H9 (cell line): ENCODE data around the gene CARD11. TPM values are rescaled to one million over a fixed set of nuclear protein-coding genes. Genes with fewer than 3 reads are reported as not detected.
A peak's percentile ranks its signal among the peaks of the same experiment; 100 is the strongest.

Experiments
- DNase-seq: peaks from one replicate; pipeline ENCODE4 v3.0.0-alpha.2; 2017
- H2AFZ ChIP-seq: one replicate; pipeline ENCODE4 v1.6.1; 2013; ENCODE audit warnings: mild to moderate bottlenecking, low read length, control low read depth, moderate library complexity
- H2AK5ac ChIP-seq: 2 replicates; pipeline ENCODE4 v1.6.1; 2013; ENCODE audit warnings: low read length, control low read depth, mixed read lengths; ENCODE audit not compliant: insufficient read length
- H2BK120ac ChIP-seq: one replicate; pipeline ENCODE4 v1.6.1; 2013; ENCODE audit warnings: low read depth, mild to moderate bottlenecking, low read length, control low read depth, inconsistent platforms; ENCODE audit not compliant: poor library complexity, severe bottlenecking
- H2BK12ac ChIP-seq: 2 replicates; pipeline ENCODE4 v1.6.1; 2013; ENCODE audit warnings: low read length, control low read depth, mixed read lengths, low read depth; ENCODE audit not compliant: insufficient read length
- H2BK15ac ChIP-seq: 2 replicates; pipeline ENCODE4 v1.6.1; 2013; ENCODE audit warnings: low read depth, low read length, control low read depth
- H2BK20ac ChIP-seq: one replicate; pipeline ENCODE4 v1.6.1; 2013; ENCODE audit warnings: low read depth, mild to moderate bottlenecking, low read length, control low read depth, inconsistent platforms; ENCODE audit not compliant: poor library complexity, severe bottlenecking
- H2BK5ac ChIP-seq: 2 replicates; pipeline ENCODE4 v1.6.1; 2013; ENCODE audit warnings: low read length, control low read depth, mixed read lengths; ENCODE audit not compliant: insufficient read length
- H3K14ac ChIP-seq: 2 replicates; pipeline ENCODE4 v1.6.1; 2013; ENCODE audit warnings: low read length, control low read depth; ENCODE audit not compliant: insufficient read depth
- H3K18ac ChIP-seq: 2 replicates; pipeline ENCODE4 v1.6.1; 2013; ENCODE audit warnings: low read depth, mild to moderate bottlenecking, mixed read lengths, low read length, control low read depth; ENCODE audit not compliant: insufficient read length
- H3K23ac ChIP-seq: 2 replicates; pipeline ENCODE4 v1.6.1; 2013; ENCODE audit warnings: low read length, control low read depth, mixed read lengths, low read depth; ENCODE audit not compliant: insufficient read length
- H3K23me2 ChIP-seq: 2 replicates; pipeline ENCODE4 v1.6.1; 2013; ENCODE audit warnings: low read depth, mild to moderate bottlenecking, mixed read lengths, low read length, control low read depth; ENCODE audit not compliant: insufficient read length, poor library complexity, severe bottlenecking
- H3K27ac ChIP-seq: 2 replicates; pipeline ENCODE4 v1.5.1; 2013; ENCODE audit warnings: low read length, control low read depth, mixed read lengths, low read depth; ENCODE audit not compliant: insufficient read length
- H3K27me3 ChIP-seq: 2 replicates; pipeline ENCODE4 v1.6.1; 2013; ENCODE audit warnings: low read length, control low read depth, inconsistent platforms; ENCODE audit not compliant: insufficient read depth
- H3K4ac ChIP-seq: 2 replicates; pipeline ENCODE4 v1.6.1; 2013; ENCODE audit warnings: low read depth, mild to moderate bottlenecking, control low read depth, inconsistent platforms, low read length, moderate library complexity
- H3K4me1 ChIP-seq: 2 replicates; pipeline ENCODE4 v1.6.1; 2013; ENCODE audit warnings: low read length, control low read depth, inconsistent platforms; ENCODE audit not compliant: insufficient read depth
- H3K4me2 ChIP-seq: 2 replicates; pipeline ENCODE4 v1.6.1; 2013; ENCODE audit warnings: low read length, control low read depth, mixed read lengths; ENCODE audit not compliant: insufficient read length, insufficient read depth
- H3K56ac ChIP-seq: 2 replicates; pipeline ENCODE4 v1.6.1; 2013; ENCODE audit warnings: low read depth, mild to moderate bottlenecking, mixed read lengths, low read length, control low read depth; ENCODE audit not compliant: insufficient read length
- H3K79me1 ChIP-seq: 2 replicates; pipeline ENCODE4 v1.6.1; 2013; ENCODE audit warnings: low read depth, mild to moderate bottlenecking, moderate library complexity, low read length, control low read depth, inconsistent platforms; ENCODE audit not compliant: insufficient read depth, poor library complexity, severe bottlenecking
- H3K79me2 ChIP-seq: 2 replicates; pipeline ENCODE4 v1.6.1; 2013; ENCODE audit warnings: low read length, control low read depth, inconsistent platforms; ENCODE audit not compliant: insufficient read depth
- H3K9ac ChIP-seq: 2 replicates; pipeline ENCODE4 v1.6.1; 2013; ENCODE audit warnings: low read length, control low read depth, mixed read lengths; ENCODE audit not compliant: insufficient read length; ENCODE audit errors: extremely low read depth
- H3K9me3 ChIP-seq: one replicate; pipeline ENCODE4 v1.6.1; 2013; ENCODE audit warnings: low read depth, low read length, inconsistent platforms; ENCODE audit not compliant: control insufficient read depth
- H3T11ph ChIP-seq: one replicate; pipeline ENCODE4 v1.6.1; 2013; ENCODE audit warnings: mild to moderate bottlenecking, low read length, control low read depth, inconsistent platforms
- H4K20me1 ChIP-seq: one replicate; pipeline ENCODE4 v1.6.1; 2013; ENCODE audit not compliant: control insufficient read depth, insufficient read length, insufficient read depth
- H4K5ac ChIP-seq: 2 replicates; pipeline ENCODE4 v1.6.1; 2013; ENCODE audit warnings: low read depth, mild to moderate bottlenecking, mixed read lengths, low read length, control low read depth; ENCODE audit not compliant: insufficient read length
- H4K8ac ChIP-seq: replicated peaks from 2 replicates; pipeline ENCODE4 v1.6.1; 2013; ENCODE audit warnings: low read length, control low read depth, mixed read lengths, low read depth; ENCODE audit not compliant: insufficient read length
- H4K91ac ChIP-seq: 2 replicates; pipeline ENCODE4 v1.6.1; 2013; ENCODE audit warnings: low read depth, mild to moderate bottlenecking, moderate library complexity, mixed read lengths, low read length, control low read depth; ENCODE audit not compliant: insufficient read length
- H3K27ac Mint-ChIP-seq, 3 experiments: 2 replicates in 2 of 3; 3 replicates in 1 of 3; pipeline ENCODE4 v1.8.0; 2020 to 2021; ENCODE audit warnings: mixed read lengths in 3 of 3, mild to moderate bottlenecking in 1 of 3, moderate library complexity in 1 of 3
- H3K27me3 Mint-ChIP-seq: 2 replicates; pipeline ENCODE4 v1.8.0; 2021; ENCODE audit warnings: low read depth, mild to moderate bottlenecking, moderate library complexity, mixed read lengths
- H3K36me3 Mint-ChIP-seq, 3 experiments: 2 replicates in 2 of 3; 3 replicates in 1 of 3; pipeline ENCODE4 v1.8.0; 2020 to 2021; ENCODE audit warnings: low read depth in 3 of 3, mixed read lengths in 3 of 3; ENCODE audit not compliant: insufficient read depth in 1 of 3
- H3K4me1 Mint-ChIP-seq, 2 experiments: 2 replicates each; pipeline ENCODE4 v1.8.0; 2020; ENCODE audit warnings: mixed read lengths in 2 of 2
- H3K4me3 Mint-ChIP-seq, 2 experiments: 2 replicates in 1 of 2; 3 replicates in 1 of 2; pipeline ENCODE4 v1.8.0; 2020 to 2021; ENCODE audit warnings: mild to moderate bottlenecking in 2 of 2, mixed read lengths in 2 of 2, moderate library complexity in 1 of 2
- H3K9me3 Mint-ChIP-seq, 2 experiments: 2 replicates in 1 of 2; 3 replicates in 1 of 2; pipeline ENCODE4 v1.8.0; 2020; ENCODE audit warnings: mild to moderate bottlenecking in 2 of 2, mixed read lengths in 2 of 2, moderate library complexity in 1 of 2
- CTCF ChIP-seq: fragments of 200-600 bp; sonication (generic); conservative IDR thresholded peaks from 3 replicates; pipeline ENCODE4 v1.8.0; 2021; ENCODE audit warnings: antibody characterized with exemption, mild to moderate bottlenecking
- WGBS: extraction: QIAGEN DNeasy Blood & Tissue Kit; methylation state at CpG from one replicate; pipeline ENCODE4 v1.1.7; 2013; ENCODE audit warnings: missing lambda C conversion rate, low lambda C conversion rate, mixed read lengths; ENCODE audit not compliant: insufficient read length; ENCODE audit errors: extremely low coverage; 5-methylcytosine and 5-hydroxymethylcytosine counted together
- total RNA-seq: library from RNA; stranded (reverse); gene quantifications from 2 replicates; pipeline ENCODE4 v1.2.1, GENCODE V29; 2021

CARD11 gene
- total RNA-seq, 1 experiment from 2014 or later, result 20.0 TPM

DNA sequence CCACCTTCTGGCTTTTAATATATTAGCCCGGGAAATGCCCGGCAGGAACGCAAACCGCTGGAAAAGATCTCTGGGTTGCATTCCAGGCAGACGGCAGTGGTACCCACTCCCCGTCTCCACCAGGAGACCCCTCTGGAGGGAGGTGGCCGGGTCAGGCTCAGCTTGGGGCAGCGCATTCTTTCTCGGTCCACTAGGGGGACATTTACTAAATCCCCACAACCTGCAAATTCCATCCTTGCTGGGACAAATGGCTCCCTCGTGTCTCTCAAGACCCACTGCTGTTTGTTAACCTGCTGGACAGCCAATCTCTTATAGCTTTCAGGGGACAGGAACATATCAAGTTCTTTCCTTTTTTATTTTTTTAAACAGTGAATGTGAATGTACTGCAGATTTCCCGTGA is 45.8 kb upstream of the CARD11 start:
- peak; percentile 81 for DNase-seq
- H3K9me3 ChIP-seq, result no peaks in the 10 kb centered on the region
- Mint-ChIP-seq H3K27me3 (no peaks in the 10 kb centered on the region; the same call in 1 of the 2 replicates), H3K4me1 (peaks cover 19 to 31% of the 10 kb centered on the region in 2 experiments), H3K4me3 (no peak overlapping the region), H3K27ac (no peak overlapping the region; a peak in 1 of 7 replicates), H3K36me3 (no peaks in the 10 kb centered on the region; a peak in 1 of 7 replicates), H3K9me3 (no peaks in the 10 kb centered on the region)
- peak; percentile 84 for TF ChIP-seq CTCF
- no peak overlapping the region for H4K8ac ChIP-seq
- no peaks in the 10 kb centered on the region for H4K20me1 ChIP-seq
- H3T11ph ChIP-seq, result no peak overlapping the region
- no peak overlapping the region for H2BK12ac ChIP-seq
- H2BK5ac ChIP-seq, result no peak overlapping the region
- no peak overlapping the region for H3K14ac ChIP-seq
- no peak overlapping the region for H3K27ac ChIP-seq
- no peak overlapping the region for H3K23ac ChIP-seq
- no peak overlapping the region for H4K91ac ChIP-seq
- H3K9ac ChIP-seq, result no peak overlapping the region
- H2BK15ac ChIP-seq, result no peak overlapping the region
- H2AK5ac ChIP-seq, result no peak overlapping the region
- no CpG with 5 or more reads among the region's 11 CpGs for WGBS
- H3K79me2 ChIP-seq, result no peaks in the 10 kb centered on the region
- no peak overlapping the region for H4K5ac ChIP-seq
- no peak overlapping the region for H2BK20ac ChIP-seq
- H3K56ac ChIP-seq, result no peak overlapping the region
- H2AFZ ChIP-seq, result no peak overlapping the region
- no peak overlapping the region for H3K4ac ChIP-seq
- no peaks in the 10 kb centered on the region for H3K4me1 ChIP-seq
- H3K79me1 ChIP-seq, result no peaks in the 10 kb centered on the region
- no peak overlapping the region for H3K18ac ChIP-seq
- no peaks in the 10 kb centered on the region for H3K27me3 ChIP-seq
- H3K23me2 ChIP-seq, result no peaks in the 10 kb centered on the region
- no peak overlapping the region for H2BK120ac ChIP-seq
- no peak overlapping the region for H3K4me2 ChIP-seq
